HepG2 (cell line): ENCODE data around the gene CDCA5. TPM values are rescaled to one million over a fixed set of nuclear protein-coding genes. Genes with fewer than 3 reads are reported as not detected.
A peak's percentile ranks its signal among the peaks of the same experiment; 100 is the strongest.

Source experiments
- DMTF1 ChIP-seq: sonication (generic); formaldehyde crosslinking; IDR thresholded peaks from 2 replicates; pipeline ENCODE4 v1.4.0; 2020; ENCODE audit warnings: mild to moderate bottlenecking, missing genetic modification reagents
- HOXA3 ChIP-seq: sonication (generic); formaldehyde crosslinking; IDR thresholded peaks from 2 replicates; pipeline ENCODE4 v1.5.0; 2020; ENCODE audit warnings: missing genetic modification reagents
- IRF1 ChIP-seq: sonication (generic); formaldehyde crosslinking; IDR thresholded peaks from 2 replicates; pipeline ENCODE4 v1.4.0; 2020; ENCODE audit warnings: low read depth, mild to moderate bottlenecking, missing genetic modification reagents
- JUNB ChIP-seq: sonication (generic); formaldehyde crosslinking; IDR thresholded peaks from 2 replicates; pipeline ENCODE4 v1.8.0; 2022; ENCODE audit warnings: missing genetic modification reagents, mild to moderate bottlenecking, borderline replicate concordance
- KDM4B ChIP-seq: sonication (generic); formaldehyde crosslinking; IDR thresholded peaks from 2 replicates; pipeline ENCODE4 v1.4.0; 2020; ENCODE audit warnings: missing genetic modification reagents
- NFATC3 ChIP-seq: sonication (generic); formaldehyde crosslinking; IDR thresholded peaks from 2 replicates; pipeline ENCODE4 v1.5.1; 2020; ENCODE audit warnings: mild to moderate bottlenecking, missing genetic modification reagents
- NFRKB ChIP-seq: fragments of 450-650 bp; IDR thresholded peaks from 2 replicates; pipeline ENCODE4 v1.6.1; 2017
- NKX3-1 ChIP-seq: sonication (generic); formaldehyde crosslinking; IDR thresholded peaks from 2 replicates; pipeline ENCODE4 v1.5.0; 2020; ENCODE audit warnings: missing genetic modification reagents
- NR2C2 ChIP-seq: sonication (generic); formaldehyde crosslinking; IDR thresholded peaks from 2 replicates; pipeline ENCODE4 v1.4.0; 2020; ENCODE audit warnings: missing genetic modification reagents, mild to moderate bottlenecking, moderate library complexity, borderline replicate concordance
- RBM39 ChIP-seq: fragments of 200-400 bp; formaldehyde crosslinking; IDR thresholded peaks from one replicate; pipeline ENCODE4 v1.6.1; 2018; ENCODE audit warnings: antibody characterized with exemption, mild to moderate bottlenecking, low read depth, low read length; ENCODE audit not compliant: poor library complexity, severe bottlenecking
- REST ChIP-seq, 2 experiments: IDR thresholded peaks; 2 replicates each; pipeline ENCODE4 v1.6.1; 2011 to 2012; ENCODE audit warnings: low read length in 2 of 2, borderline replicate concordance in 1 of 2, low read depth in 1 of 2, mild to moderate bottlenecking in 1 of 2, moderate library complexity in 1 of 2
- SNRNP70 ChIP-seq: fragments of 200-400 bp; formaldehyde crosslinking; IDR thresholded peaks from 2 replicates; pipeline ENCODE4 v1.6.1; 2017; ENCODE audit warnings: mild to moderate bottlenecking, low read depth, low read length, moderate library complexity
- ZBTB1 ChIP-seq: sonication (generic); formaldehyde crosslinking; IDR thresholded peaks from 2 replicates; pipeline ENCODE4 v1.4.0; 2020; ENCODE audit warnings: missing genetic modification reagents, borderline replicate concordance
- ZNF337 ChIP-seq: sonication (generic); formaldehyde crosslinking; IDR thresholded peaks from 2 replicates; pipeline ENCODE4 v1.5.1; 2020; ENCODE audit warnings: missing genetic modification reagents, low read depth, mild to moderate bottlenecking, borderline replicate concordance
- ZNF354B ChIP-seq: sonication (generic); formaldehyde crosslinking; IDR thresholded peaks from 2 replicates; pipeline ENCODE4 v1.8.0; 2022; ENCODE audit warnings: mild to moderate bottlenecking, missing genetic modification reagents
- ZNF670 ChIP-seq: sonication (generic); formaldehyde crosslinking; IDR thresholded peaks from 2 replicates; pipeline ENCODE4 v1.8.0; 2022; ENCODE audit warnings: mild to moderate bottlenecking, missing genetic modification reagents, borderline replicate concordance
- ZNF678 ChIP-seq: sonication (generic); formaldehyde crosslinking; IDR thresholded peaks from 2 replicates; pipeline ENCODE4 v1.4.0; 2020; ENCODE audit warnings: mild to moderate bottlenecking, missing genetic modification reagents
- ZNF704 ChIP-seq: sonication (generic); formaldehyde crosslinking; IDR thresholded peaks from 2 replicates; pipeline ENCODE4 v1.8.1; 2023; ENCODE audit warnings: mild to moderate bottlenecking, inconsistent platforms, moderate library complexity, missing genetic modification reagents, borderline replicate concordance
- ZNF75D ChIP-seq: sonication (generic); formaldehyde crosslinking; IDR thresholded peaks from 2 replicates; pipeline ENCODE4 v1.8.1; 2023; ENCODE audit warnings: missing genetic modification reagents, mild to moderate bottlenecking, borderline replicate concordance
- ZNF761 ChIP-seq: sonication (generic); formaldehyde crosslinking; conservative IDR thresholded peaks from 2 replicates; pipeline ENCODE4 v1.4.0; 2020; ENCODE audit warnings: mild to moderate bottlenecking, missing genetic modification reagents
- ZNF891 ChIP-seq: sonication (generic); formaldehyde crosslinking; IDR thresholded peaks from 2 replicates; pipeline ENCODE4 v1.5.0; 2020; ENCODE audit warnings: mild to moderate bottlenecking, missing genetic modification reagents
- polyA plus RNA-seq, 8 experiments: library from polyadenylated mRNA; depleted of rRNA in 3 of 8; stranded (reverse) in 7 of 8; unstranded in 1 of 8; fragments of >200 nt; fragmentation: Illumina TruSeq in 4 of 8; extraction: Trizol in 4 of 8; gene quantifications; 2 replicates each; pipeline versions ENCODE4 v1.2.1 to v1.2.3, GENCODE V29; 2011 to 2016; ENCODE audit warnings: low read depth in 4 of 8, missing spikeins in 1 of 8, mixed read lengths in 1 of 8; ENCODE audit not compliant: insufficient read depth in 1 of 8
- total RNA-seq, 5 experiments: library from RNA; depleted of rRNA; stranded (reverse); fragments of >200 nt; fragmentation: Illumina TruSeq; extraction: Trizol; gene quantifications; 2 replicates each; pipeline ENCODE4 v1.2.3, GENCODE V29; 2016; ENCODE audit warnings: low read depth in 1 of 5

The CDCA5 gene
- total and polyA plus RNA-seq, 2 of the 13 experiments (the other 11 are each of a cell fraction or from before 2014, with no cell fraction given), result 13.5 to 50.6 TPM

- TF ChIP-seq DMTF1 (CRISPR knock-in tag) (no peak), ZNF761 (no peak), NR2C2 (CRISPR knock-in tag) (no peak; the same call in none of the 2 replicates), ZNF337 (no peak), ZNF704 (CRISPR knock-in tag) (0 out of 2 replicates have a peak, but pooled peaks have one; percentile 50), ZNF891 (CRISPR knock-in tag) (no peak; the same call in 1 of the 2 replicates), RBM39 (no peak), HOXA3 (CRISPR knock-in tag) (peak; percentile 77), ZNF670 (CRISPR knock-in tag) (no peak), ZNF678 (no peak), IRF1 (CRISPR knock-in tag) (no peak), ZNF75D (no peak), JUNB (no peak), NKX3-1 (CRISPR knock-in tag) (peak; percentile 53; the same call in 1 of the 2 replicates), ZBTB1 (CRISPR knock-in tag) (no peak), REST (IDR thresholded peaks at IDR 0.05; ENCODE audit: borderline replicate concordance in 1 of 2, low read depth in 1 of 2, low read length in 2 of 2) (0 out of 4 replicates have a peak, but pooled peaks of 1 of the 2 experiments have one; percentile 24), ZNF354B (CRISPR knock-in tag) (no peak), NFRKB (no peak), NFATC3 (CRISPR knock-in tag) (no peak), SNRNP70 (no peak), KDM4B (CRISPR knock-in tag) (no peak)
Measured at GRCh38 chr11:65112546-65113360, 28.9 kb upstream of the CDCA5 start (continued).
